Adrenal gland (tissue), 19 donors: ENCODE data around the gene MS4A4A. TPM values are rescaled to one million over a fixed set of nuclear protein-coding genes. Genes with fewer than 3 reads are reported as not detected.

Experiments
- DNase-seq, 7 donors: peaks; one replicate each; pipeline ENCODE4 v3.0.0-alpha.2; 2019 to 2020
- H3K27ac ChIP-seq, 5 donors: fragments of 200-600 bp; sonication (generic) in 4 of 5; 1 replicate in 3 of 5; 2 replicates in 2 of 5; pipeline versions ENCODE4 v1.5.1 to v1.8.0; 2016 to 2020; ENCODE audit warnings: mild to moderate bottlenecking in 1 of 5
- H3K27me3 ChIP-seq: fragments of 200-600 bp; 2 replicates; pipeline ENCODE4 v1.8.0; 2021
- H3K36me3 ChIP-seq, 2 donors: fragments of 200-600 bp; replicated peaks in 1 of 2; 1 replicate in 1 of 2; 2 replicates in 1 of 2; pipeline versions ENCODE4 v1.5.1 to v1.8.0; 2018 to 2022
- H3K4me1 ChIP-seq, 2 donors: fragments of 200-600 bp; replicated peaks in 1 of 2; 1 replicate in 1 of 2; 2 replicates in 1 of 2; pipeline versions ENCODE4 v1.5.1 to v1.8.0; 2018 to 2021
- H3K4me3 ChIP-seq, 4 donors: fragments of 200-600 bp; sonication (generic) in 3 of 4; one replicate each; pipeline ENCODE4 v1.5.1; 2016 to 2018
- H3K9me3 ChIP-seq, 3 donors: fragments of 200-600 bp; sonication (generic) in 1 of 3; replicated peaks in 1 of 3; 1 replicate in 2 of 3; 2 replicates in 1 of 3; pipeline versions ENCODE4 v1.5.1 to v1.8.0; 2016 to 2021
- CTCF ChIP-seq, 6 experiments: fragments of 450-650 bp in 4 of 6; fragments of 200-600 bp in 2 of 6; sonication (generic) in 1 of 6; IDR thresholded peaks; 1 replicate in 5 of 6; 2 replicates in 1 of 6; pipeline versions ENCODE4 v1.5.1 to v1.8.0; 2016 to 2021; ENCODE audit warnings: antibody characterized with exemption in 6 of 6, mild to moderate bottlenecking in 2 of 6, moderate library complexity in 1 of 6
- POLR2A ChIP-seq, 2 donors: fragments of 450-650 bp; IDR thresholded peaks; one replicate each; pipeline ENCODE4 v1.6.1; 2017; ENCODE audit warnings: antibody characterized with exemption in 2 of 2, mild to moderate bottlenecking in 2 of 2, moderate library complexity in 1 of 2
- WGBS, 4 donors: extraction: QIAGEN DNeasy Blood & Tissue Kit in 2 of 4; methylation state at CpG; one replicate each; pipeline versions ENCODE4 v1.1.5 to v1.1.7; 2013 to 2017; 5-methylcytosine and 5-hydroxymethylcytosine counted together
- intact Hi-C, 2 donors: fragments of 100-400 bp; cut with DNase I; formaldehyde crosslinking; loops; one replicate each; pipeline versions ENCODE4 v1.14.1 to v1.15.0; 2022 to 2023
- long read RNA-seq, 10 donors: library from polyadenylated mRNA in 3 of 10; unstranded in 2 of 10; stranded (forward) in 1 of 10; transcript quantifications; one replicate each; pipeline ENCODE4 v2.0.0 and lab custom pipeline, GENCODE V29; 2021 to 2026
- polyA plus RNA-seq, 3 donors: library from polyadenylated mRNA; stranded (reverse); fragments of 200-250 nt in 2 of 3; fragments of 350-450 nt in 1 of 3; fragmentation: Illumina TruSeq in 1 of 3; extraction: RNeasy Lipid Tissue Mini Kit (QIAGEN cat#74804) in 1 of 3; gene quantifications; one replicate each; pipeline ENCODE4 v1.2.3, GENCODE V29; 2013 to 2014
- total RNA-seq, 9 donors: library from RNA; depleted of rRNA in 4 of 9; stranded (reverse); fragments of >200 nt in 4 of 9; fragments of 120-200 nt in 1 of 9; fragmentation: NEBNext Ultra II Directional in 1 of 9; extraction: Animal tissue kit (Norgen Biotek cat#: 25700) in 1 of 9; gene quantifications; one replicate each; pipeline versions ENCODE4 v1.1.0 to v1.2.4, GENCODE V29; 2013 to 2023
- donor health status: healthy with polysubstance abuse.
- donor health status: Bipolar disorder and iron deficiency.
- donor health status: DM: yes; HTN: yes; CAD: no.
- donor health status: DM: no; HTN: no; CAD: no.
- donor health status: DM: no; HTN: no; CAD: no.
- donor health status: DM: yes; HTN: yes; CAD: no.

Gene MS4A4A
- total RNA-seq (100 to 1,000 TPM in 1 of 9 donors, 10 to 100 TPM in 7, 1 to 10 TPM in 1; 4.0 to 120 (median 65.8) TPM), polyA plus RNA-seq (10 to 100 TPM; 19.2 to 33.4 (median 21.8) TPM)
- long read RNA-seq, donor 1 = 0 reads
- long read RNA-seq, donor 2, partial matches to known transcripts = 5 of 21 reads
- long read RNA-seq, donor 2, other reads (novel, unspliced or antisense) = 14 of 21 reads
- long read RNA-seq, donor 3, partial matches to known transcripts = 7 of 7 reads
- long read RNA-seq, donor 3, other reads (novel, unspliced or antisense) = 0 of 7 reads
- long read RNA-seq, donor 4, transcript MS4A4A-201 (7 exons, 1,604 nt) = major isoform, 49 of 64 reads
- long read RNA-seq, donor 4, transcript MS4A4A-202 (8 exons, 1,676 nt) = minor isoform, 7 of 64 reads
- long read RNA-seq, donor 4, partial matches to known transcripts = 3 of 64 reads
- long read RNA-seq, donor 4, other reads (novel, unspliced or antisense) = 2 of 64 reads
- long read RNA-seq, donor 5, transcript MS4A4A-201 (7 exons, 1,604 nt) = major isoform, 36 of 48 reads
- long read RNA-seq, donor 5, partial matches to known transcripts = 0 of 48 reads
- long read RNA-seq, donor 5, other reads (novel, unspliced or antisense) = 4 of 48 reads
- long read RNA-seq, donor 6, transcript MS4A4A-201 (7 exons, 1,604 nt) = major isoform, 13 of 23 reads
- long read RNA-seq, donor 6, partial matches to known transcripts = 2 of 23 reads
- long read RNA-seq, donor 6, other reads (novel, unspliced or antisense) = 4 of 23 reads
- long read RNA-seq, donor 7, partial matches to known transcripts = 0 of 2 reads
- long read RNA-seq, donor 7, other reads (novel, unspliced or antisense) = 0 of 2 reads
- long read RNA-seq, donor 8, partial matches to known transcripts = 0 of 7 reads
- long read RNA-seq, donor 8, other reads (novel, unspliced or antisense) = 0 of 7 reads
- long read RNA-seq, donor 9, partial matches to known transcripts = 0 of 1 reads
- long read RNA-seq, donor 9, other reads (novel, unspliced or antisense) = 0 of 1 reads
- long read RNA-seq, donor 10, partial matches to known transcripts = 0 of 3 reads
- long read RNA-seq, donor 10, other reads (novel, unspliced or antisense) = 0 of 3 reads

- H3K4me3 ChIP-seq = peak within 1 kb of the TSS in 1 of 4 donors; percentile 29
- H3K27me3 ChIP-seq = no peaks in the 10 kb centered on the region
- H3K27ac ChIP-seq = peak within 1 kb of the TSS in 4 of 5 donors; percentile 1 to 81 (median 54)
- WGBS, 4 donors = 67 to 86% (median 68%) methylated on average over 3 of the region's 3 CpGs
- no peaks in the 10 kb centered on the region for H3K4me1 ChIP-seq
- peak in 6 of 7 donors; percentile 22 to 65 (median 34) for DNase-seq
- H3K9me3 ChIP-seq = no peaks in the 10 kb centered on the region
- H3K36me3 ChIP-seq = no peaks in the 10 kb centered on the region
- TF ChIP-seq CTCF (IDR thresholded peaks at IDR 0.05) (no peak), POLR2A (IDR thresholded peaks at IDR 0.05) (peak; percentile 11 to 26)
- intact Hi-C loops = no loop called here
These were observed at the start of gene MS4A4A for GRCh38 chr11:60280412-60280811. TSS of gene MS4A4A (plus strand) at chr11:60280666. CDS start at chr11:60280676, 10 bp downstream.

- Histone ChIP-seq H3K4me1 (peaks cover 0 to 14% of the 10 kb centered on the region in 2 donors), H3K9me3 (no peaks in the 10 kb centered on the region), H3K27ac (no peak overlapping the region), H3K36me3 (no peaks in the 10 kb centered on the region), H3K27me3 (no peaks in the 10 kb centered on the region), H3K4me3 (no peak overlapping the region)
- DNase-seq = no peak
- 66 to 81% (median 72%) methylated on average over 1 of the region's 1 CpG for WGBS, 4 donors
- intact Hi-C loops = no loop called here
- TF ChIP-seq CTCF (IDR thresholded peaks at IDR 0.05) (no peak), POLR2A (IDR thresholded peaks at IDR 0.05) (no peak)
These were observed 49.8 kb upstream of the MS4A4A start for GRCh38 chr11:60230681-60231080.

GRCh38 chr11:60235321-60235720 is 45.1 kb upstream of the MS4A4A start:
- H3K4me1 ChIP-seq = peaks cover 0 to 10% of the 10 kb centered on the region in 2 donors
- H3K27ac ChIP-seq = no peak overlapping the region
- no peak for TF ChIP-seq CTCF (IDR thresholded peaks at IDR 0.05)
- no peak for TF ChIP-seq POLR2A (IDR thresholded peaks at IDR 0.05)
- 52 to 72% (median 66%) methylated on average over 3 of the region's 3 CpGs for WGBS, 4 donors
- no peak for DNase-seq
- intact Hi-C loops = no loop called here
- no peak overlapping the region for H3K4me3 ChIP-seq
- no peaks in the 10 kb centered on the region for H3K9me3 ChIP-seq
- no peaks in the 10 kb centered on the region for H3K27me3 ChIP-seq
- H3K36me3 ChIP-seq = no peaks in the 10 kb centered on the region

- Histone ChIP-seq H3K36me3 (no peaks in the 10 kb centered on the region), H3K4me3 (no peak overlapping the region), H3K4me1 (no peaks in the 10 kb centered on the region), H3K9me3 (no peaks in the 10 kb centered on the region), H3K27me3 (no peaks in the 10 kb centered on the region), H3K27ac (no peak overlapping the region)
- intact Hi-C loops = no loop called here
- WGBS, 4 donors = 76 to 82% (median 78%) methylated on average over 5 of the region's 5 CpGs
- TF ChIP-seq POLR2A (IDR thresholded peaks at IDR 0.05) (no peak), CTCF (IDR thresholded peaks at IDR 0.05) (no peak)
- no peak for DNase-seq
These were observed 39.8 kb upstream of the MS4A4A start for GRCh38 chr11:60240662-60241061.
